HFF-Myc (cell line): ENCODE measurements around the gene TRIM31.

Experiments
- DNase-seq: peaks from one replicate; pipeline ENCODE4 v3.0.0-alpha.2; 2011; ENCODE audit warnings: low read depth; ENCODE audit errors: extremely low read depth
- H3K4me3 ChIP-seq: replicated peaks from 2 replicates; pipeline ENCODE4 v1.5.1; 2011; ENCODE audit warnings: low read depth, mild to moderate bottlenecking, control low read depth, low read length
- TF ChIP-seq, protein P1 (sequence below): IDR thresholded peaks from 2 replicates; pipeline ENCODE4 v1.5.1; 2012; ENCODE audit warnings: mild to moderate bottlenecking, low read depth, low read length, control low read depth; ENCODE audit errors: missing control alignments

Gene TRIM31

DNA sequence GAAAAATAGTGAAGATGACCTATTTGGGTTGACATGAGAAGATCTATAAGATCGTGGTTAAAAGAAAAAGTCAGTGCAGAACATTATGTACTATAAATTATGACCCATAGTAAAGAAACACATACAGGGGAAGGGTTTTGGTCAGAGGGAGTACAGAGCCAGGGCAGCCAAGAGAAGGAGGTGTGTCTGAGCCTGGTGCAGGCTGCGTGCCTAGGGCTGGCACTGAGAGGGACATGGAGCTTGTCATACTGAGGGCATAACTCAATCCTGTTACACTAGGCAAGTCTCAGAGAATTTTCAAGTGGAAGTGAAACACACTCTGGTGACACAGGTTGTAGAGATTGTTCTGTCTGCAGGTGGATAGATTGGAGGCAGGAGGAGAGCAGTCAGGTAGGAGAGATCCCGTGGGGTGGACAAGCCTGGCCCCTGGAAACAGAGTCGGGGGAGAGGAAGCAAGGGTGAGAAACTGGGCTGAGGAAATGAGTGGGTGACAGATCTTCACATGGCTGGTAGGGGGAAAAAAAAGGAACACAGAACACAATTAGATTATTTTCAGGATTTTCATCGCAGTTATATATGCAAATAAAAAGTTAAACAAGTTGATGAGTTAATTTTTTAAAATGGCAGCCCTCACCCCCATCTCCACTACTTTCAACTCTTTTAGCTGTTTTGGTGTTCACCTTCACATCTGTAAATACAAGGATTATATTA lies 18.8 kb downstream of the TRIM31 start:
- no peak overlapping the region for H3K4me3 ChIP-seq
- DNase-seq = no peak
- TF ChIP-seq, protein P1, sequence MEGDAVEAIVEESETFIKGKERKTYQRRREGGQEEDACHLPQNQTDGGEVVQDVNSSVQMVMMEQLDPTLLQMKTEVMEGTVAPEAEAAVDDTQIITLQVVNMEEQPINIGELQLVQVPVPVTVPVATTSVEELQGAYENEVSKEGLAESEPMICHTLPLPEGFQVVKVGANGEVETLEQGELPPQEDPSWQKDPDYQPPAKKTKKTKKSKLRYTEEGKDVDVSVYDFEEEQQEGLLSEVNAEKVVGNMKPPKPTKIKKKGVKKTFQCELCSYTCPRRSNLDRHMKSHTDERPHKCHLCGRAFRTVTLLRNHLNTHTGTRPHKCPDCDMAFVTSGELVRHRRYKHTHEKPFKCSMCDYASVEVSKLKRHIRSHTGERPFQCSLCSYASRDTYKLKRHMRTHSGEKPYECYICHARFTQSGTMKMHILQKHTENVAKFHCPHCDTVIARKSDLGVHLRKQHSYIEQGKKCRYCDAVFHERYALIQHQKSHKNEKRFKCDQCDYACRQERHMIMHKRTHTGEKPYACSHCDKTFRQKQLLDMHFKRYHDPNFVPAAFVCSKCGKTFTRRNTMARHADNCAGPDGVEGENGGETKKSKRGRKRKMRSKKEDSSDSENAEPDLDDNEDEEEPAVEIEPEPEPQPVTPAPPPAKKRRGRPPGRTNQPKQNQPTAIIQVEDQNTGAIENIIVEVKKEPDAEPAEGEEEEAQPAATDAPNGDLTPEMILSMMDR = no peak

DNA sequence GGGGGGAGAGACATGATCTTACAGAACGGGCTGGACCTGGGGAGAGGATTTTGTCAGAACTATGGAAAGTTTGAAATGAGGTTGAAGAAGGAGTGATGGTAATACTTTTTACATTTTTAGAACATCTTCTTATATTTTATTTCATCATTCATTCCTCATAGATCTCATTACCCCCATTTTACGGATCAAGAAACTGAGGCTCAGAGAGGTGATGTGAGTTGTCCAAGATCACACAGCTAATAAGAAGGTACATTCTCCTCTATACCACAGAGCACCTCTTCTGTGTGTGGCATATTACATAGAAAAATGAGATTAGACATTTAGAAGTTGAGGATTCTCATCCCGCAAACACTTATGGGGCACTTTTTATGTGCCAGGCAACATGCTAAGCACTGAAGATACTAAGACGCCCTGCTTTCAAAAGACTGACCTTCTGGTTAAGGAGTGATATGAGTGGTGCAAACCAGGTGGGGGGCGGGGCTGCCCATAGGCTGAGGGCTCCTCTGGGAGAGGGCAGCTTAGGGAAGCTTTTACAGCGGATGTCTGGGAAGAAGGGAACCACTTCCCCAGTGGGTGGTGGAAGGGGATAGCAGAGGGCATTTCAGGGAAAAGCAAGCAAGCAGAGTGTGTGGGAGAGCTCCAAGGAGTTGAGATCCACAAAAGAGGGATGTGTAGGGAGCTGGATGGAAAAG lies 19.9 kb downstream of the TRIM31 start:
- TF ChIP-seq, protein P1 = no peak
- no peak for DNase-seq
- H3K4me3 ChIP-seq = no peak overlapping the region

DNA sequence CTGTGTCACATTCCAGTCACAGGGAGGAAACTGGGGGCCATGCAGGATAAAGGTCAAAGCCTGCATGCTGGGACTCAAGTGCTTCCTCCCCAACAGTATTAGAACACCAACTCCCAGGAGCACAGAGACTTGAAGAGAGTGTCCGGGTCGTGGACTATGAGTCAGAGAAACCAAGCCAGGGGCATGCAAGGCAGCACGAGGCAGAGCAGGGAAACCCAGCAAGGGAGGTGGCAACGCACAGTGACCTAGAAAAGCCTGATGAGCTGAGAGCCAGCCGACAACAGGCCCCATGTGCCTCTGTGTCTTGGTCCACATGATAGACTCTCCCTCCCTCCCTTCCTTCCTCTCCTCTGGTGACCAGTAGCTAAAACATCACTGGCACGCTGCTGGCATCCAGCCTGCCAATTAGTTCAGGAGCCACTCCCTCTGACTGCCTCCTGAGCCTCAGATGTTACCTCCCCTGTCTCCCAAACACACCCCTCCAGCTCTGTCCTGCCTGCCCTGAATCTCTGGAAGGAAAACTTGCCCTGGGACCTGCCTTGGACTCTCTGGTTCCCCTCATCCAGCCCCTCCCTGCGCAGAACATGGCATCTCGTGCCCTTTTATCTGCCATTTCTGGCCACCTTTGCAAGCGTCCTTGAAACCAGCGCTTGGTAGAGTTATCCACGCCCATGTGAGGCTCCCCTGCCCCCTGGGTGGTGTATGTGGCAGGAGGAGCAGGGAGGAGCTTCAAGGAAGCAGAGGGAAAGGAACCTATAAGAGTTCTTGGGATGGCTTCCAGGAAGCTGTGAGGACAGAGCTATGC lies 21.1 kb downstream of the TRIM31 start:
- TF ChIP-seq, protein P1 = no peak
- DNase-seq = peak; percentile 24
- H3K4me3 ChIP-seq = no peak overlapping the region

DNA sequence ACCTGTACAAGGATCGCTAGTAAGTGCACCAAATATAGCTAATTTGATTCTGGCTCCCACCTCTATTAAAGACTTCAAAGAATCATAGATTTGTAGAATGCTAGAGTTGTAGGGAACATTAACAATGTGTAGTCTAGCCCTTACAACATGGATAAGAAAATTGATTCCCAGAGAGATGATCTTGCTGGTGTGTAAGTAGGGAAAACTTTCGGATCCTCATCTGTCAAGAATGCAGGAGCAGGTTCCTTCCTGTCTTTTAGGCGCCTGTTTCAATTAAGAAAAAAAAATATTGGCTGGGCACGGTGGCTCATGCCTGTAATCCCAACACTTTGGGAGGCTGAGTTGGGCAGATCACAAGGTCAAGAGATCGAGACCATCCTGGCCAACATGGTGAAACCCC lies 25.0 kb downstream of the TRIM31 start:
- DNase-seq = no peak
- TF ChIP-seq, protein P1 = no peak
- H3K4me3 ChIP-seq = no peak overlapping the region

DNA sequence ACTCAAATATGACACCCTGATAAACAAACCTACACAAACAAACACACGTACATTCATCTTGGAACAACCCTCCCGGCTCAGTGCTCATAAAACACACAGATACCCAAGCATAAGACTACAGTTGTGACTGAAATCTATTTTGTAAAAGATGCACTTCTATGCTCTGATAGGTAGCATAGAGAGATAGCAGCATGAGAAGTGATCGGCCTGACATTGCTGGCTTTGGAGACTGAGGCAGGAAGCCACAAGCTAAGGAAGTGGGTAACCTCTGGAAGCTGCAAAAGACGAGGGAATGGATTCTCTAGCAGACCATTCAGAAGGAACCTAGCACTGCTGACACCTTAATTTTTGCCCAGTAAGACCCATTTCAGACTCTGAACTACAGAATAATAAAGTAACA lies 35.7 kb downstream of the TRIM31 start:
- DNase-seq = no peak
- TF ChIP-seq, protein P1 = no peak
- no peak overlapping the region for H3K4me3 ChIP-seq

DNA sequence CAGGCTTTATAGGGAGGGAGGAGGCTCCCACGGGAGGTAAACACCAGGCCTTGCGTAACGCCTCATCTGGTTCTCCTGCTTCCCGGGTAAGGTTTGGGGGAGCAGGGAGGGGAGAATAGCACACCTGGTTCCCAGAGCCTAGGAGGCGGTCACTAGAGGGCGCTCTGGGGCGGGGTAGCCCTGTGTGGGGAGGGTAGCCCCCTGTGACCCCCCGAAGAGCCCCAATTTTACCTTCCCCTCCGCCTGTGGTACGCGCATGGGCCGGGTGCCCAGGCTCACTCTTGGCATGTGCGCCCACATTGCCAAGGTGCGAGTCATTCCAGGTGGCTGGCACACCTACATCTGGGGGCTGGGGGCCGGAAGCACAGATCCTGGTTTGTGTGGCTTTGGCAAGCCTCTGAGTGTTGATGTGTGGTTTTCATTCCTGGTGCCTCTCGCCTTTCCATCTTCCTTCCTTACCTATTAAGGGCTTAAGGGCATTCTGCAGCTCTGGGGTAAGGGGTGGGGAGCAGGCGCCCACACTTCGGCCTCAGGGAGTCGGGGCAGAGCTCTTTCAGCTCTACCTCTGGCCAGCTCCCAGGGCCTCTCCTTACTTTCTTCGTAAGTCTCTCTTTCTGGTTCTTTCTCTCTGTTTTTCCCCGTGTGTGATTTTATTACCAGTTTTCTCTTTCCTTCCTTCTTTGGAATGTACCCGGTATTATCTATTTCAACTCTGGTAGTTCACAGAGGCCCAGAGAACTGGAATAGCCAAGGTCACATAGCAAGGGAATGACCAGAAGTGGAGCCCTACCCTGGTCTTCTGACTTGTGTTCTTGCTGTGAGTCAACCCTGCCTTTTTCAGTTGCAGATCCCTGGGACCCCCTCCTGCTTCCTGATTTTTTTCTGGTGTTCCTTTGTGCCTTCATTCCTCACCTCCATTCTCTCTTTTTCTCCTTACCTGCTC lies 36.8 kb downstream of the TRIM31 start:
- DNase-seq = no peak
- H3K4me3 ChIP-seq = no peak overlapping the region
- TF ChIP-seq, protein P1 = peak; percentile 50
